Fibroblast of mammary gland (primary cell): Measurements from ENCODE around the gene RPF1.

Experiments
- DNase-seq: peaks from one replicate; pipeline ENCODE4 v3.0.0-alpha.2; 2010; ENCODE audit warnings: low read depth
- H3K4me3 ChIP-seq: 2 replicates; pipeline ENCODE4 v1.5.1; 2011; ENCODE audit warnings: low read depth, mild to moderate bottlenecking, low read length, moderate library complexity; ENCODE audit not compliant: control insufficient read depth
- CTCF ChIP-seq: conservative IDR thresholded peaks from 2 replicates; pipeline ENCODE4 v1.5.1; 2011; ENCODE audit warnings: low read depth, low read length, inconsistent platforms; ENCODE audit not compliant: control insufficient read depth, insufficient read depth

Gene RPF1

GRCh38 chr1:84524590-84524989 is 45.5 kb downstream of the RPF1 start:
- no peak for DNase-seq
- no peak overlapping the region for H3K4me3 ChIP-seq
- no peak for TF ChIP-seq CTCF

DNA sequence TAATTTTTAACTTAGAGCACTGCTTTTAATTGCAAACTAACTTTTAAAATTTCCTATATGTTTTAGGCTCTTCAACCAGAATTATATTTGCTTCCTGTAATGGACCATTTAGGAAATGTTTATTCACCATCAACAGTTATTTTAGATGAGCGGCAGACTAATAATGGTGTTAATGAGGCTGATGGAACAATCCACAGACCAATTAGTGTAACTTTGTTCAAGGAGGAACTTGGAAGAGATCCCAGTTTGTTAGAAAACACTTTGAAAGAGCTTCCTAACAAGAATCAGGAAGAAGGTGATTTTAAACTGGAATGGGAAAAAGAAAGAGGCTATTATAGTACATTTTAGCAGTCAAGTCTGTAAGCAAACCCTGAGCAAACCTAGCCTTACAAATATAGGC is 46.7 kb downstream of the RPF1 start:
- DNase-seq = no peak

DNA sequence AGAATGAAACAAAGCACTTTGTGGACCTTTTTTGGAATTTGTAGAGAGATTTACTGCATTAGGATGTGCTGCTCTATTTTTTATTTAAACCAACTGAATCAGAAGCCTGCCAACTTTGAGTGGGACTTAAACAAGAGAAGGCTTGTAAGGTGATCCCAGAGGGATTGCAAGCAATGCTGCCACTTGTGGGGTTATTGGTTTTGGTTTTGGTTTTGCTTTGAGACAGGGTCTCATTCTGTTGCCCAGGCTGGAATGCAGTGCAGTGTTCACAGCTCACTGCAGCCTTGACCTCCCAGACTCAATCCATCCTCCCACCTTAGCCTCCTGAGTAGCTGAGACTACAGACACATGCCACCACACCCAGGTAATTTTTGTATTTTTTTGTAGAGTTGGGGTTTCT is 59.5 kb downstream of the RPF1 start:
- DNase-seq = no peak
- H3K4me3 ChIP-seq = no peak overlapping the region
- no peak for TF ChIP-seq CTCF

More for the DNA sequence above, 46.7 kb downstream of the RPF1 start:
- no peak for TF ChIP-seq CTCF
- no peak overlapping the region for H3K4me3 ChIP-seq

DNA sequence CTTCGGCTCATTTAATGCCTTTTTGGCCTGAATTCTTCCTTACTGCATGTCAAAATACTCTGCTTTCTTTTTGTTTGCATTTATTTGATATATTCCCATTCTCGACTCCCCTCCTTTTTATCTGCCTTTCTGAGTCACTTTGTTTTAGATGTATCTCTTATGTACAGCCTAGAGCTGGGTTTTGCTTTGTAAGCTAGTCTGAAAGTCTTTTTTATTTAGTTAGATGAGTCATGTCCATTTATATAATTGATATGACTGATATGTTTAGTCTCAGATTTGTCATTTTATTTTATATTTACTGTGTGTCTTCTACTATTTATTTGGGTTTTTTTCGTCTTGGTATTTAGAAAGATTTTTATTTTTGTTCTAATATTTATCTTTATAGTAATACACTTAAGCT is 60.9 kb downstream of the RPF1 start:
- DNase-seq = no peak
- H3K4me3 ChIP-seq = no peak overlapping the region
- no peak for TF ChIP-seq CTCF

- TF ChIP-seq CTCF = no peak
Observed at GRCh38 chr1:84540759-84541158, 61.7 kb downstream of the RPF1 start.

GRCh38 chr1:84541679-84542078 is 62.6 kb downstream of the RPF1 start:
- no peak overlapping the region for H3K4me3 ChIP-seq
- no peak for DNase-seq
- peak; percentile 10 for TF ChIP-seq CTCF

More at GRCh38 chr1:84540759-84541158, 61.7 kb downstream of the RPF1 start:
- no peak overlapping the region for H3K4me3 ChIP-seq
- DNase-seq = no peak
